Activated T-helper 9 cell treated with anti-CD3 and anti-CD28 coated beads, Interleukin-2, amount 50 U/mL, for 16 hours (primary cell): ENCODE data around the gene WNT11.

ENCODE experiments used
- DNase-seq: peaks from one replicate; pipeline ENCODE4 v3.0.0-alpha.2; 2020; ENCODE audit warnings: low read depth

The WNT11 gene

GRCh38 chr11:76153571-76153923 is 52.8 kb downstream of the WNT11 start:
- DNase-seq = no peak

GRCh38 chr11:76152741-76153570 is 53.3 kb downstream of the WNT11 start:
- DNase-seq = no peak

- peak; percentile 70 for DNase-seq
Measured at GRCh38 chr11:76152086-76152681, 54.1 kb downstream of the WNT11 start.

- DNase-seq = no peak
Measured at GRCh38 chr11:76151556-76152085, 54.7 kb downstream of the WNT11 start.

- no peak for DNase-seq
Measured at GRCh38 chr11:76150141-76150540, 56.2 kb downstream of the WNT11 start.

GRCh38 chr11:76149713-76150112 is 56.6 kb downstream of the WNT11 start:
- DNase-seq = no peak

GRCh38 chr11:76148941-76149613 is 57.2 kb downstream of the WNT11 start:
- DNase-seq = no peak

GRCh38 chr11:76148231-76148630 is 58.1 kb downstream of the WNT11 start:
- no peak for DNase-seq

- DNase-seq = no peak
Measured at GRCh38 chr11:76147106-76147740, 59.1 kb downstream of the WNT11 start.

GRCh38 chr11:76143274-76143673 is 63.0 kb downstream of the WNT11 start:
- DNase-seq = no peak

- no peak for DNase-seq
Measured at GRCh38 chr11:76141901-76142588, 64.3 kb downstream of the WNT11 start.

- DNase-seq = no peak
Measured at GRCh38 chr11:76140912-76141574, 65.3 kb downstream of the WNT11 start.

- DNase-seq = no peak
Measured at GRCh38 chr11:76139314-76139713, 67.0 kb downstream of the WNT11 start.
